Hematopoietic multipotent progenitor cell treated with erythropoietin and hydrocortisone succinate and interleukin-3 and kit ligand, for 6 days (in vitro differentiated cells): ENCODE data around the gene ANO9.
"Not testable (repeated sequence)": the region's sequence is repeated elsewhere in the genome, so short reads cannot be mapped to it uniquely, and the experiment has no call there.

Experiments used
- DNase-seq: peaks from one replicate; pipeline ENCODE4 v3.0.0-alpha.2; 2015

Gene ANO9

GRCh38 chr11:413120-414081 lies 28.4 kb downstream of the ANO9 start:
- DNase-seq = peak; percentile 68

GRCh38 chr11:412641-413119 lies 29.1 kb downstream of the ANO9 start:
- no peak for DNase-seq

- DNase-seq = not testable (repeated sequence)
Measured at GRCh38 chr11:411520-411919, 30.3 kb downstream of the ANO9 start.

- not testable (repeated sequence) for DNase-seq
Measured at GRCh38 chr11:410711-411110, 31.1 kb downstream of the ANO9 start.

GRCh38 chr11:409600-410483 lies 32.0 kb downstream of the ANO9 start:
- DNase-seq = no peak

- no peak for DNase-seq
Measured at GRCh38 chr11:409008-409599, 32.7 kb downstream of the ANO9 start.

GRCh38 chr11:408154-409007 lies 33.4 kb downstream of the ANO9 start:
- no peak for DNase-seq

- DNase-seq = no peak
Measured at GRCh38 chr11:407651-408123, 34.1 kb downstream of the ANO9 start.

- DNase-seq = peak; percentile 92
Measured at GRCh38 chr11:406796-407650, 34.8 kb downstream of the ANO9 start.

- DNase-seq = no peak
Measured at GRCh38 chr11:405954-406795, 35.6 kb downstream of the ANO9 start.

GRCh38 chr11:405323-405953 lies 36.4 kb downstream of the ANO9 start:
- DNase-seq = no peak

- DNase-seq = no peak
Measured at GRCh38 chr11:404551-405264, 37.1 kb downstream of the ANO9 start.

GRCh38 chr11:403761-404431 lies 37.9 kb downstream of the ANO9 start:
- no peak for DNase-seq

GRCh38 chr11:403021-403760 lies 38.6 kb downstream of the ANO9 start:
- no peak for DNase-seq

GRCh38 chr11:401196-401595 lies 40.6 kb downstream of the ANO9 start:
- not testable (repeated sequence) for DNase-seq

- no peak for DNase-seq
Measured at GRCh38 chr11:400241-400689, 41.5 kb downstream of the ANO9 start.

GRCh38 chr11:399731-400211 lies 42.0 kb downstream of the ANO9 start:
- DNase-seq = no peak
